Suprapubic skin (tissue), 3 donors: ENCODE data around the gene TPM2.
"Not testable (repeated sequence)": the region's sequence is repeated elsewhere in the genome, so short reads cannot be mapped to it uniquely, and the experiment has no call there.

Experiments used
- CTCF ChIP-seq, 2 donors: fragments of 200-600 bp in 1 of 2; fragments of 450-650 bp in 1 of 2; sonication (generic) in 1 of 2; IDR thresholded peaks; one replicate each; pipeline ENCODE4 v1.5.1; 2016 to 2019; ENCODE audit warnings: antibody characterized with exemption in 2 of 2, mild to moderate bottlenecking in 1 of 2, moderate library complexity in 1 of 2
- POLR2AphosphoS5 ChIP-seq, 3 donors: sonication (generic); formaldehyde crosslinking; IDR thresholded peaks; one replicate each; pipeline ENCODE4 v1.6.1; 2017; ENCODE audit warnings: antibody characterized with exemption in 3 of 3

DNA sequence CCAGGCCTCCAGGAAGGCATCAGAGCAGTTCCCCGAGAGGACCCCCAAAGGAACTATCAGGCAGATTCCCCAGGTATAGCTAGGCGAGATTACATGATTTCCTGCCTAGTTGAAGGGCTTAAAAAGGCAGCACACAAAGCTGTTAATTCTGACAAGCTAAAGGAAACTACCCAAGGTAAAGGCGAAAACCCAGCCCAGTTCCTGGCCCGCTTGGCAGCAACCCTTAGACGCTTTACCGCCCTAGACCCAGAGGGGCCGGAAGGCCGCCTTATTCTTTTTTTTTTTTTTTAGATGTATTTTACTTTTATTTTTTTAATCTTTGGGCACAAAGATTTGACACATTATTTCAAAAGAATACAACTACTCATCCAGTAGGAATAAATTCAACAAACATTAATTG is 51.0 kb downstream of the TPM2 start:
- not testable (repeated sequence) for TF ChIP-seq CTCF, POLR2AphosphoS5 (IDR thresholded peaks at IDR 0.05)
